B cell (primary cell): ENCODE results near the gene TUBA3E.

Experiments used
- CTCF ChIP-seq: fragments of 200-600 bp; IDR thresholded peaks from one replicate; pipeline ENCODE4 v1.8.0; 2022; ENCODE audit warnings: antibody characterized with exemption, mild to moderate bottlenecking
- EZH2 ChIP-seq: IDR thresholded peaks from 2 replicates; pipeline ENCODE4 v1.6.1; 2012; ENCODE audit warnings: borderline replicate concordance, low read depth, mild to moderate bottlenecking, moderate library complexity, low read length; ENCODE audit not compliant: insufficient read depth, poor library complexity, severe bottlenecking

DNA sequence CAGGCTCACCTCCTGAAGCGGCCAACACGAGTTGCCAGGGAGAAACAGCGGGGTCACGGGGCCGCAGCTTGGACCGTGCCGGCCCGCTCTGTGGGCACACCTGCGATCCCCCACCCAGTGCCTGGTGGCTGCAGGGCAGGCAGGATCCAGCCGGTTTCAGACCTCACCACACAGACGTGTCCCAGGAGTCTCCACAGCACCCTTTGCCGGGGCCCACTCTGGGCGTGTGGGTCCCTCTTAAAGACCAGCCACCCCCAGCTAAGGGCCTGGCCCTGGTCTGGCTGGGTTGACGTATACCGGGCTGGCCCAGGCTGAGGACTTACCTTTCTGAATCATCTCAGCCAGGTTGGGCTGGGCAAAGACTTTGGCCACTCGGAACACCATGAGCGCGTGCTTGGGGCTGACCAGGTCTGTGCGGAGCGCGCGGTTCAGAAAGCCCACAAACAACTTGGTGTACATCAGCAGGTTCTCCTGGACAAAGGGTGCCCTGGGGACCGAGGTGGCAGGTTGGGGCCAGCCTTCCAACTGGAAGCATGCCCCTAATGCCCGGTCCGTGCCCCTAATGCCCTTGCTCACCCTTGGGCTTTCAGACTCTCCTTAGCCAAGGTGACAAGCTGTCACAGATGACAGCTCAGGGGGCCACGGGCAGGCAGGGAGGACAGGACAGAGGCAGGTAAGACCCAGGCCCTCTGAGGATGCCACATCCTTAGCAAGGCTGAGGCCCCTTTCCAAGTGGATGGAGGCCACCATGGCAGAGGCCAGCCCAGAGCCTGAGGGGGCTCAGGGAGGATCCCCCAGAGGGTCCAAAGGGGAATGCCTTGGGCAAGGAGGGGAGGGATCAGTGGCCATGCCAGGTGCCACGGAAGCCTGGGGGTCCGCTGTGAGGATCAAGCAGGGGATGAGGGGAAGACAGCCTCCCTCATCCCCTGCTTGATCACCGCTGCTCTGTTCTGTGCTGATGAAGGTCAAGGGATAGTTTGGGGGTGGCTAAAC is 43.2 kb downstream of the TUBA3E start:
- TF ChIP-seq CTCF, result no peak
- no peak for TF ChIP-seq EZH2
